ENCODE measurements around the gene SSX2IP.

The SSX2IP gene

GRCh38 chr1:84709131-84709530 lies 18.9 kb upstream of the SSX2IP start:
- no peak for DNase-seq

GRCh38 chr1:84708031-84708430 lies 17.8 kb upstream of the SSX2IP start:
- DNase-seq, result no peak

GRCh38 chr1:84705513-84705912 lies 15.3 kb upstream of the SSX2IP start:
- DNase-seq, result no peak

- no peak for DNase-seq
These were observed 14.7 kb upstream of the SSX2IP start for GRCh38 chr1:84704872-84705417.

GRCh38 chr1:84703431-84703830 lies 13.2 kb upstream of the SSX2IP start:
- no peak for DNase-seq

GRCh38 chr1:84702143-84702542 lies 11.9 kb upstream of the SSX2IP start:
- no peak for DNase-seq

GRCh38 chr1:84701376-84701775 lies 11.1 kb upstream of the SSX2IP start:
- DNase-seq, result no peak

GRCh38 chr1:84700070-84700469 lies 9.8 kb upstream of the SSX2IP start:
- DNase-seq, result no peak

- DNase-seq, result no peak
These were observed 8.2 kb upstream of the SSX2IP start for GRCh38 chr1:84698151-84699110.

- no peak for DNase-seq
These were observed 3.5 kb upstream of the SSX2IP start for GRCh38 chr1:84693785-84694184.

- DNase-seq, result no peak
These were observed 2.7 kb upstream of the SSX2IP start for GRCh38 chr1:84693005-84693404.

GRCh38 chr1:84692391-84692790 lies 2.1 kb upstream of the SSX2IP start:
- no peak for DNase-seq

- DNase-seq, result peak in 2 of 3 experiments; percentile 67 to 81
These were observed 992 bp upstream of the SSX2IP start for GRCh38 chr1:84691122-84691783.

GRCh38 chr1:84689514-84690396 lies 506 bp downstream of the SSX2IP start:
- DNase-seq, result peak in 2 of 3 experiments; percentile 36 to 89

GRCh38 chr1:84688463-84689061 lies 1.7 kb downstream of the SSX2IP start:
- peak in 1 of 3 experiments; percentile 24 for DNase-seq

- DNase-seq, result no peak
These were observed 2.4 kb downstream of the SSX2IP start for GRCh38 chr1:84687714-84688462.

- DNase-seq, result no peak
These were observed 4.0 kb downstream of the SSX2IP start for GRCh38 chr1:84686223-84686622.

- no peak for DNase-seq
These were observed 6.8 kb downstream of the SSX2IP start for GRCh38 chr1:84683508-84683907.

GRCh38 chr1:84682047-84682446 lies 8.2 kb downstream of the SSX2IP start:
- no peak for DNase-seq

GRCh38 chr1:84677415-84678099 lies 12.7 kb downstream of the SSX2IP start:
- no peak for DNase-seq

- no peak for DNase-seq
These were observed 14.6 kb downstream of the SSX2IP start for GRCh38 chr1:84675631-84676030.
